ENCODE measurements around the gene POLR1G.

POLR1G gene

GRCh38 chr19:45391346-45391745, 15.1 kb upstream of the POLR1G start:
- Histone ChIP-seq H3F3A (ENCODE audit: insufficient read depth) (no peaks in the 10 kb centered on the region), H3K4me3 (ENCODE audit: insufficient read depth, low read length, poor library complexity, severe bottlenecking) (no peak overlapping the region), H3K79me2 (ENCODE audit: insufficient read depth, low read length) (no peaks in the 10 kb centered on the region), H3K27ac (ENCODE audit: low read depth, low read length) (no peak overlapping the region), H3K9me3 (ENCODE audit: insufficient read depth, low read length) (no peaks in the 10 kb centered on the region), H3K36me3 (ENCODE audit: low read length) (no peaks in the 10 kb centered on the region), H3K9me2 (replicated peaks; ENCODE audit: insufficient read depth, low read length) (no peaks in the 10 kb centered on the region), H2AFZ (ENCODE audit: low read depth, low read length, severe bottlenecking) (no peak overlapping the region), H3K27me3 (ENCODE audit: low read length) (no peaks in the 10 kb centered on the region), H3K9ac (ENCODE audit: low read length) (no peak overlapping the region), H4K20me1 (ENCODE audit: low read depth, low read length) (no peaks in the 10 kb centered on the region), H3K4me2 (ENCODE audit: low read depth, low read length, poor library complexity, severe bottlenecking) (no peak overlapping the region)
- no peak for TF ChIP-seq CTCF (IDR thresholded peaks at IDR 0.05; ENCODE audit: insufficient read depth, low read length, poor library complexity, severe bottlenecking)
- TF ChIP-seq EZH2phosphoT487 (conservative IDR thresholded peaks at IDR 0.05; ENCODE audit: low read length) = no peak

GRCh38 chr19:45391871-45392665, 14.4 kb upstream of the POLR1G start:
- Histone ChIP-seq H3K4me3 (ENCODE audit: insufficient read depth, low read length, poor library complexity, severe bottlenecking) (no peak overlapping the region), H3K27me3 (ENCODE audit: low read length) (no peaks in the 10 kb centered on the region), H2AFZ (ENCODE audit: low read depth, low read length, severe bottlenecking) (no peak overlapping the region), H3K27ac (ENCODE audit: low read depth, low read length) (no peak overlapping the region), H3F3A (ENCODE audit: insufficient read depth) (no peaks in the 10 kb centered on the region), H4K20me1 (ENCODE audit: low read depth, low read length) (no peaks in the 10 kb centered on the region), H3K4me2 (ENCODE audit: low read depth, low read length, poor library complexity, severe bottlenecking) (no peak overlapping the region), H3K9me2 (replicated peaks; ENCODE audit: insufficient read depth, low read length) (no peaks in the 10 kb centered on the region), H3K9me3 (ENCODE audit: insufficient read depth, low read length) (no peaks in the 10 kb centered on the region), H3K79me2 (ENCODE audit: insufficient read depth, low read length) (no peaks in the 10 kb centered on the region), H3K9ac (ENCODE audit: low read length) (no peak overlapping the region), H3K36me3 (ENCODE audit: low read length) (no peaks in the 10 kb centered on the region)
- no peak for TF ChIP-seq EZH2phosphoT487 (conservative IDR thresholded peaks at IDR 0.05; ENCODE audit: low read length)
- TF ChIP-seq CTCF (IDR thresholded peaks at IDR 0.05; ENCODE audit: insufficient read depth, low read length, poor library complexity, severe bottlenecking) = no peak

GRCh38 chr19:45395821-45396617, 10.4 kb upstream of the POLR1G start:
- Histone ChIP-seq H3K9me2 (replicated peaks; ENCODE audit: insufficient read depth, low read length) (no peaks in the 10 kb centered on the region), H3K27me3 (ENCODE audit: low read length) (no peaks in the 10 kb centered on the region), H3K79me2 (ENCODE audit: insufficient read depth, low read length) (no peaks in the 10 kb centered on the region), H3K4me2 (ENCODE audit: low read depth, low read length, poor library complexity, severe bottlenecking) (no peak overlapping the region), H3K9me3 (ENCODE audit: insufficient read depth, low read length) (no peaks in the 10 kb centered on the region), H4K20me1 (ENCODE audit: low read depth, low read length) (no peaks in the 10 kb centered on the region), H3K36me3 (ENCODE audit: low read length) (no peaks in the 10 kb centered on the region), H3F3A (ENCODE audit: insufficient read depth) (no peaks in the 10 kb centered on the region), H2AFZ (ENCODE audit: low read depth, low read length, severe bottlenecking) (no peak overlapping the region), H3K9ac (ENCODE audit: low read length) (no peak overlapping the region), H3K4me3 (ENCODE audit: insufficient read depth, low read length, poor library complexity, severe bottlenecking) (no peak overlapping the region), H3K27ac (ENCODE audit: low read depth, low read length) (no peak overlapping the region)
- no peak for TF ChIP-seq EZH2phosphoT487 (conservative IDR thresholded peaks at IDR 0.05; ENCODE audit: low read length)
- no peak for TF ChIP-seq CTCF (IDR thresholded peaks at IDR 0.05; ENCODE audit: insufficient read depth, low read length, poor library complexity, severe bottlenecking)
